HepG2 (cell line): ENCODE data around the gene ZNF341. TPM values are rescaled to one million over a fixed set of nuclear protein-coding genes. Genes with fewer than 3 reads are reported as not detected.

Experiments used
- ATF4 ChIP-seq, 2 experiments: fragments of 450-650 bp in 1 of 2; sonication (generic) in 1 of 2; formaldehyde crosslinking; IDR thresholded peaks; 2 replicates each; pipeline versions ENCODE4 v1.5.0 to v1.8.0; 2020 to 2022; ENCODE audit warnings: mild to moderate bottlenecking in 1 of 2, missing genetic modification reagents in 1 of 2
- DMTF1 ChIP-seq: sonication (generic); formaldehyde crosslinking; IDR thresholded peaks from 2 replicates; pipeline ENCODE4 v1.4.0; 2020; ENCODE audit warnings: mild to moderate bottlenecking, missing genetic modification reagents
- ELF4 ChIP-seq: sonication (generic); formaldehyde crosslinking; IDR thresholded peaks from 2 replicates; pipeline ENCODE4 v1.5.0; 2020; ENCODE audit warnings: missing genetic modification reagents, mild to moderate bottlenecking, moderate library complexity, borderline replicate concordance
- GLI4 ChIP-seq: sonication (generic); formaldehyde crosslinking; IDR thresholded peaks from 2 replicates; pipeline ENCODE4 v1.5.1; 2020; ENCODE audit warnings: missing genetic modification reagents, mild to moderate bottlenecking, moderate library complexity, borderline replicate concordance
- RBAK ChIP-seq: sonication (generic); formaldehyde crosslinking; IDR thresholded peaks from 2 replicates; pipeline ENCODE4 v1.5.1; 2020; ENCODE audit warnings: mild to moderate bottlenecking, missing genetic modification reagents
- SAP130 ChIP-seq: IDR thresholded peaks from 2 replicates; pipeline ENCODE4 v1.6.1; 2016; ENCODE audit warnings: low read depth
- SMARCC2 ChIP-seq: fragments of 450-650 bp; IDR thresholded peaks from 2 replicates; pipeline ENCODE4 v1.6.1; 2017; ENCODE audit warnings: antibody characterized with exemption, mild to moderate bottlenecking
- SYNCRIP ChIP-seq: fragments of 200-400 bp; formaldehyde crosslinking; IDR thresholded peaks from 2 replicates; pipeline ENCODE4 v1.6.1; 2018; ENCODE audit warnings: mild to moderate bottlenecking, low read depth, low read length; ENCODE audit not compliant: insufficient read depth
- ZBTB25 ChIP-seq: IDR thresholded peaks from 2 replicates; pipeline ENCODE4 v1.6.1; 2018; ENCODE audit warnings: missing genetic modification reagents
- ZFP36L2 ChIP-seq: sonication (generic); formaldehyde crosslinking; IDR thresholded peaks from 2 replicates; pipeline ENCODE4 v1.4.0; 2020; ENCODE audit warnings: missing genetic modification reagents
- ZFP41 ChIP-seq: sonication (generic); formaldehyde crosslinking; IDR thresholded peaks from 2 replicates; pipeline ENCODE4 v1.4.0; 2020; ENCODE audit warnings: mild to moderate bottlenecking, missing genetic modification reagents, borderline replicate concordance
- ZFP62 ChIP-seq: sonication (generic); formaldehyde crosslinking; IDR thresholded peaks from 2 replicates; pipeline ENCODE4 v1.4.0; 2020; ENCODE audit warnings: missing genetic modification reagents
- ZFP90 ChIP-seq: sonication (generic); formaldehyde crosslinking; IDR thresholded peaks from 2 replicates; pipeline ENCODE4 v1.8.0; 2022; ENCODE audit warnings: missing genetic modification reagents, mild to moderate bottlenecking, inconsistent platforms, borderline replicate concordance
- ZNF263 ChIP-seq: sonication (generic); formaldehyde crosslinking; IDR thresholded peaks from 2 replicates; pipeline ENCODE4 v1.4.0; 2020; ENCODE audit warnings: missing genetic modification reagents
- ZNF746 ChIP-seq: sonication (generic); formaldehyde crosslinking; IDR thresholded peaks from 2 replicates; pipeline ENCODE4 v1.8.0; 2022; ENCODE audit warnings: mild to moderate bottlenecking, missing genetic modification reagents
- polyA plus RNA-seq, 8 experiments: library from polyadenylated mRNA; depleted of rRNA in 3 of 8; stranded (reverse) in 7 of 8; unstranded in 1 of 8; fragments of >200 nt; fragmentation: Illumina TruSeq in 4 of 8; extraction: Trizol in 4 of 8; gene quantifications; 2 replicates each; pipeline versions ENCODE4 v1.2.1 to v1.2.3, GENCODE V29; 2011 to 2016; ENCODE audit warnings: low read depth in 4 of 8, missing spikeins in 1 of 8, mixed read lengths in 1 of 8; ENCODE audit not compliant: insufficient read depth in 1 of 8
- total RNA-seq, 5 experiments: library from RNA; depleted of rRNA; stranded (reverse); fragments of >200 nt; fragmentation: Illumina TruSeq; extraction: Trizol; gene quantifications; 2 replicates each; pipeline ENCODE4 v1.2.3, GENCODE V29; 2016; ENCODE audit warnings: low read depth in 1 of 5
- TF ChIP-seq, protein P1 (sequence below): IDR thresholded peaks from 2 replicates; pipeline ENCODE4 v1.6.1; 2016; ENCODE audit warnings: low read depth, borderline replicate concordance
- TF ChIP-seq, protein P2 (sequence below): sonication (generic); formaldehyde crosslinking; IDR thresholded peaks from 2 replicates; pipeline ENCODE4 v1.4.0; 2020; ENCODE audit warnings: mild to moderate bottlenecking, missing genetic modification reagents, borderline replicate concordance
- TF ChIP-seq, protein P3 (sequence below): sonication (generic); formaldehyde crosslinking; IDR thresholded peaks from 2 replicates; pipeline ENCODE4 v1.5.0; 2020; ENCODE audit warnings: missing genetic modification reagents

Gene ZNF341
- total and polyA plus RNA-seq, 2 of the 13 experiments (the other 11 are each of a cell fraction or from before 2014, with no cell fraction given): 1.1 to 2.2 TPM

- TF ChIP-seq DMTF1 (0 out of 2 replicates have a peak, but pooled peaks have one; percentile 17), RBAK (no peak), ZNF746 (no peak), ATF4 (CRISPR knock-in tag; IDR thresholded peaks at IDR 0.05) (no peak), ZFP36L2 (CRISPR knock-in tag) (no peak), ELF4 (no peak), SAP130 (no peak), ZFP62 (CRISPR knock-in tag) (no peak), ZNF263 (CRISPR knock-in tag) (no peak), ZFP90 (0 out of 2 replicates have a peak, but pooled peaks have one; percentile 19), SYNCRIP (no peak), GLI4 (CRISPR knock-in tag) (no peak), ZBTB25 (CRISPR knock-in tag) (no peak), SMARCC2 (no peak), ZFP41 (CRISPR knock-in tag) (no peak)
- TF ChIP-seq, protein P1, sequence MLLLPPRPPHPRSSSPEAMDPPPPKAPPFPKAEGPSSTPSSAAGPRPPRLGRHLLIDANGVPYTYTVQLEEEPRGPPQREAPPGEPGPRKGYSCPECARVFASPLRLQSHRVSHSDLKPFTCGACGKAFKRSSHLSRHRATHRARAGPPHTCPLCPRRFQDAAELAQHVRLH (CRISPR knock-in tag): no peak
- TF ChIP-seq, protein P2, sequence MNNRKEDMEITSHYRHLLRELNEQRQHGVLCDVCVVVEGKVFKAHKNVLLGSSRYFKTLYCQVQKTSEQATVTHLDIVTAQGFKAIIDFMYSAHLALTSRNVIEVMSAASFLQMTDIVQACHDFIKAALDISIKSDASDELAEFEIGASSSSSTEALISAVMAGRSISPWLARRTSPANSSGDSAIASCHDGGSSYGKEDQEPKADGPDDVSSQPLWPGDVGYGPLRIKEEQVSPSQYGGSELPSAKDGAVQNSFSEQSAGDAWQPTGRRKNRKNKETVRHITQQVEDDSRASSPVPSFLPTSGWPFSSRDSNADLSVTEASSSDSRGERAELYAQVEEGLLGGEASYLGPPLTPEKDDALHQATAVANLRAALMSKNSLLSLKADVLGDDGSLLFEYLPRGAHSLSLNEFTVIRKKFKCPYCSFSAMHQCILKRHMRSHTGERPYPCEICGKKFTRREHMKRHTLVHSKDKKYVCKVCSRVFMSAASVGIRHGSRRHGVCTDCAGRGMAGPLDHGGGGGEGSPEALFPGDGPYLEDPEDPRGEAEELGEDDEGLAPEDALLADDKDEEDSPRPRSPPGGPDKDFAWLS (CRISPR knock-in tag): 0 out of 2 replicates have a peak, but pooled peaks have one; percentile 45
- TF ChIP-seq, protein P3, sequence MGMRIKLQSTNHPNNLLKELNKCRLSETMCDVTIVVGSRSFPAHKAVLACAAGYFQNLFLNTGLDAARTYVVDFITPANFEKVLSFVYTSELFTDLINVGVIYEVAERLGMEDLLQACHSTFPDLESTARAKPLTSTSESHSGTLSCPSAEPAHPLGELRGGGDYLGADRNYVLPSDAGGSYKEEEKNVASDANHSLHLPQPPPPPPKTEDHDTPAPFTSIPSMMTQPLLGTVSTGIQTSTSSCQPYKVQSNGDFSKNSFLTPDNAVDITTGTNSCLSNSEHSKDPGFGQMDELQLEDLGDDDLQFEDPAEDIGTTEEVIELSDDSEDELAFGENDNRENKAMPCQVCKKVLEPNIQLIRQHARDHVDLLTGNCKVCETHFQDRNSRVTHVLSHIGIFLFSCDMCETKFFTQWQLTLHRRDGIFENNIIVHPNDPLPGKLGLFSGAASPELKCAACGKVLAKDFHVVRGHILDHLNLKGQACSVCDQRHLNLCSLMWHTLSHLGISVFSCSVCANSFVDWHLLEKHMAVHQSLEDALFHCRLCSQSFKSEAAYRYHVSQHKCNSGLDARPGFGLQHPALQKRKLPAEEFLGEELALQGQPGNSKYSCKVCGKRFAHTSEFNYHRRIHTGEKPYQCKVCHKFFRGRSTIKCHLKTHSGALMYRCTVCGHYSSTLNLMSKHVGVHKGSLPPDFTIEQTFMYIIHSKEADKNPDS: no peak
Measured at GRCh38 chr20:33826270-33826897, 94.6 kb downstream of the ZNF341 start (continued).
